HG03575 (cell line): ENCODE data around the gene PAX6.

ENCODE experiments used
- ATAC-seq: cut with Tn5 transposase; IDR thresholded peaks from one replicate; pipeline ENCODE4 v1.9.1; 2021; ENCODE audit not compliant: unreplicated experiment, insufficient number of reproducible peaks, low FRiP score; ENCODE audit errors: extremely low read depth

The PAX6 gene

GRCh38 chr11:31801298-31801702 lies 9.8 kb downstream of the PAX6 start:
- ATAC-seq, result no peak

GRCh38 chr11:31800398-31801265 lies 10.5 kb downstream of the PAX6 start:
- ATAC-seq, result no peak

- no peak for ATAC-seq
Observed at GRCh38 chr11:31799435-31800397, 11.4 kb downstream of the PAX6 start.

- no peak for ATAC-seq
Observed at GRCh38 chr11:31798554-31799434, 12.3 kb downstream of the PAX6 start.

- no peak for ATAC-seq
Observed at GRCh38 chr11:31798057-31798553, 13.0 kb downstream of the PAX6 start.

- no peak for ATAC-seq
Observed at GRCh38 chr11:31797190-31798056, 13.7 kb downstream of the PAX6 start.

GRCh38 chr11:31796499-31797189 lies 14.5 kb downstream of the PAX6 start:
- ATAC-seq, result no peak

GRCh38 chr11:31795706-31796498 lies 15.2 kb downstream of the PAX6 start:
- no peak for ATAC-seq

- no peak for ATAC-seq
Observed at GRCh38 chr11:31794548-31794947, 16.6 kb downstream of the PAX6 start.

- no peak for ATAC-seq
Observed at GRCh38 chr11:31793264-31793663, 17.9 kb downstream of the PAX6 start.

- ATAC-seq, result no peak
Observed at GRCh38 chr11:31792456-31792855, 18.7 kb downstream of the PAX6 start.

GRCh38 chr11:31792036-31792435 lies 19.1 kb downstream of the PAX6 start:
- no peak for ATAC-seq

GRCh38 chr11:31790649-31791048 lies 20.5 kb downstream of the PAX6 start:
- no peak for ATAC-seq

- ATAC-seq, result no peak
Observed at GRCh38 chr11:31788085-31788484, 23.0 kb downstream of the PAX6 start.

- ATAC-seq, result no peak
Observed at GRCh38 chr11:31786996-31787685, 24.0 kb downstream of the PAX6 start.

- ATAC-seq, result no peak
Observed at GRCh38 chr11:31784611-31785010, 26.5 kb downstream of the PAX6 start.
